HepG2 (cell line): Measurements from ENCODE around the gene PTGIS. TPM values are rescaled to one million over a fixed set of nuclear protein-coding genes. Genes with fewer than 3 reads are reported as not detected.
A peak's percentile ranks its signal among the peaks of the same experiment; 100 is the strongest.

ENCODE experiments used
- DMAP1 ChIP-seq: IDR thresholded peaks from 2 replicates; pipeline ENCODE4 v1.6.1; 2016
- EED ChIP-seq: sonication (generic); formaldehyde crosslinking; IDR thresholded peaks from 2 replicates; pipeline ENCODE4 v1.5.0; 2020; ENCODE audit warnings: mild to moderate bottlenecking, missing genetic modification reagents
- ELF4 ChIP-seq: sonication (generic); formaldehyde crosslinking; IDR thresholded peaks from 2 replicates; pipeline ENCODE4 v1.5.0; 2020; ENCODE audit warnings: missing genetic modification reagents, mild to moderate bottlenecking, moderate library complexity, borderline replicate concordance
- ERF ChIP-seq: IDR thresholded peaks from 2 replicates; pipeline ENCODE4 v1.6.1; 2018; ENCODE audit warnings: missing biosample characterization, missing genetic modification reagents
- GFI1 ChIP-seq: sonication (generic); formaldehyde crosslinking; IDR thresholded peaks from 2 replicates; pipeline ENCODE4 v1.5.0; 2020; ENCODE audit warnings: missing genetic modification reagents, mild to moderate bottlenecking, borderline replicate concordance
- KDM3A ChIP-seq: IDR thresholded peaks from 2 replicates; pipeline ENCODE4 v1.6.1; 2018; ENCODE audit warnings: low read depth, missing compliant biosample characterization
- NR3C1 ChIP-seq: sonication (generic); formaldehyde crosslinking; IDR thresholded peaks from 2 replicates; pipeline ENCODE4 v1.4.0; 2020; ENCODE audit warnings: missing genetic modification reagents
- PHF8 ChIP-seq: sonication (generic); formaldehyde crosslinking; IDR thresholded peaks from 2 replicates; pipeline ENCODE4 v1.5.0; 2020; ENCODE audit warnings: missing genetic modification reagents
- RBAK ChIP-seq: sonication (generic); formaldehyde crosslinking; IDR thresholded peaks from 2 replicates; pipeline ENCODE4 v1.5.1; 2020; ENCODE audit warnings: mild to moderate bottlenecking, missing genetic modification reagents
- SIX4 ChIP-seq: sonication (generic); formaldehyde crosslinking; IDR thresholded peaks from 2 replicates; pipeline ENCODE4 v1.4.0; 2020; ENCODE audit warnings: missing genetic modification reagents
- SSRP1 ChIP-seq: IDR thresholded peaks from 2 replicates; pipeline ENCODE4 v1.6.1; 2016; ENCODE audit warnings: control low read depth
- ZFP36 ChIP-seq: fragments of 150-350 bp; IDR thresholded peaks from 2 replicates; pipeline ENCODE4 v1.6.1; 2018; ENCODE audit warnings: borderline replicate concordance, low read length, low read depth; ENCODE audit not compliant: partially characterized antibody
- ZNF331 ChIP-seq: sonication (generic); formaldehyde crosslinking; IDR thresholded peaks from 2 replicates; pipeline ENCODE4 v1.4.0; 2020; ENCODE audit warnings: missing genetic modification reagents
- ZNF430 ChIP-seq: sonication (generic); formaldehyde crosslinking; IDR thresholded peaks from 2 replicates; pipeline ENCODE4 v1.9.0; 2021; ENCODE audit warnings: mild to moderate bottlenecking, missing genetic modification reagents
- ZNF530 ChIP-seq: sonication (generic); formaldehyde crosslinking; IDR thresholded peaks from 2 replicates; pipeline ENCODE4 v1.5.0; 2020; ENCODE audit warnings: low read depth, mild to moderate bottlenecking, missing genetic modification reagents
- ZNF672 ChIP-seq: sonication (generic); formaldehyde crosslinking; IDR thresholded peaks from 2 replicates; pipeline ENCODE4 v1.8.1; 2022; ENCODE audit warnings: missing genetic modification reagents
- polyA plus RNA-seq, 8 experiments: library from polyadenylated mRNA; depleted of rRNA in 3 of 8; stranded (reverse) in 7 of 8; unstranded in 1 of 8; fragments of >200 nt; fragmentation: Illumina TruSeq in 4 of 8; extraction: Trizol in 4 of 8; gene quantifications; 2 replicates each; pipeline versions ENCODE4 v1.2.1 to v1.2.3, GENCODE V29; 2011 to 2016; ENCODE audit warnings: low read depth in 4 of 8, missing spikeins in 1 of 8, mixed read lengths in 1 of 8; ENCODE audit not compliant: insufficient read depth in 1 of 8
- total RNA-seq, 5 experiments: library from RNA; depleted of rRNA; stranded (reverse); fragments of >200 nt; fragmentation: Illumina TruSeq; extraction: Trizol; gene quantifications; 2 replicates each; pipeline ENCODE4 v1.2.3, GENCODE V29; 2016; ENCODE audit warnings: low read depth in 1 of 5
- TF ChIP-seq, protein P1 (sequence below): IDR thresholded peaks from 2 replicates; pipeline ENCODE4 v1.6.1; 2016
- TF ChIP-seq, protein P2 (sequence below): sonication (generic); formaldehyde crosslinking; IDR thresholded peaks from 2 replicates; pipeline ENCODE4 v1.5.0; 2020; ENCODE audit warnings: missing genetic modification reagents, mild to moderate bottlenecking, borderline replicate concordance
- TF ChIP-seq, protein P3 (sequence below): sonication (generic); formaldehyde crosslinking; IDR thresholded peaks from 2 replicates; pipeline ENCODE4 v1.4.0; 2020; ENCODE audit warnings: missing genetic modification reagents
- TF ChIP-seq, protein P4 (sequence below): sonication (generic); formaldehyde crosslinking; IDR thresholded peaks from 2 replicates; pipeline ENCODE4 v1.8.1; 2023; ENCODE audit warnings: missing genetic modification reagents, mild to moderate bottlenecking, borderline replicate concordance

Gene PTGIS
- total and polyA plus RNA-seq, 2 of the 13 experiments (the other 11 are each of a cell fraction or from before 2014, with no cell fraction given), result not detected

DNA sequence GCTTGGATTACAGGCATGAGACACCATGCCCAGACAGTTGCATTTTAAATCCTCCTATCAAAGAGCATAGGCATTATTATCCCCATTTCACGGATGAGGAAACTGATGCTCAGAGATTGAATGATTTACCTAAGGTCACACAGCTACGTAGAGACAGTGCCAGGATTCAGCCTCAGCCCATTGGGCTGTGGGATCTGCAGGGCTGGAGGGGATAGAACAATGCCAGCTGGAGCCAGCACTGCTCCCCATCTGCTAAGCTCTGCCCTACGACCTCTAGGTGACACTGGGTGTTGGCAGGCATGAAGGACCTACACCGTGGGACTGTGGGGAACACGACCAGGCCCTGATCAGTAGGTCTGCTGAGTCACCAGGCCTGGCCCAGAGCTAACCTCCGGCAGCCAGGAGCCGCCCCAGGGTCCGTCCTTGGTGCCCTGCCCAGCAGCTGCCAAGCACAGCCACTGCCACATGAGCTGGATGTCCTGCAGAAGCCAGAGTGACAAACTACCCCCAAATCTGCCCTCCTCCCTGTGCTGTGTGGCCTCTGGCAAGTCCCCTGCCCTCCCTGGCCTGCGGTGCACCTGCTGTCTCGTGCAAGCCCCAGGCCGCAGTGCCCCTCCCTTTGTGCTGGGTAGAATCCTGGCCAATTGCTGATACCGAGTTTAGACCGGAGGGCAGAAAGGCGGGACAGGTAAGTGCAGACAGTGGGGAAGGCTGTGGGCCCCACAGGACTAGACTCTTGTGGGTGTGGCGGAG, 47.6 kb upstream of the PTGIS start (continued):
- TF ChIP-seq, protein P1, sequence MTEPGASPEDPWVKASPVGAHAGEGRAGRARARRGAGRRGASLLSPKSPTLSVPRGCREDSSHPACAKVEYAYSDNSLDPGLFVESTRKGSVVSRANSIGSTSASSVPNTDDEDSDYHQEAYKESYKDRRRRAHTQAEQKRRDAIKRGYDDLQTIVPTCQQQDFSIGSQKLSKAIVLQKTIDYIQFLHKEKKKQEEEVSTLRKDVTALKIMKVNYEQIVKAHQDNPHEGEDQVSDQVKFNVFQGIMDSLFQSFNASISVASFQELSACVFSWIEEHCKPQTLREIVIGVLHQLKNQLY (CRISPR knock-in tag), result no peak
- TF ChIP-seq, protein P2, sequence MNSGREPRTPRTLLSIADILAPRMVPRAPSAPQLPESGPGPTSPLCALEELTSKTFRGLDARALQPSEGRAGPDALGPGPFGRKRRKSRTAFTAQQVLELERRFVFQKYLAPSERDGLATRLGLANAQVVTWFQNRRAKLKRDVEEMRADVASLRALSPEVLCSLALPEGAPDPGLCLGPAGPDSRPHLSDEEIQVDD (CRISPR knock-in tag), result no peak; the same call in 1 of the 2 replicates
- no peak for TF ChIP-seq GFI1 (CRISPR knock-in tag)
- TF ChIP-seq PHF8 (CRISPR knock-in tag), result no peak
- TF ChIP-seq SIX4 (CRISPR knock-in tag), result no peak; the same call in 1 of the 2 replicates
- TF ChIP-seq NR3C1, result no peak
- TF ChIP-seq ELF4, result no peak
- TF ChIP-seq EED (CRISPR knock-in tag), result 0 out of 2 replicates have a peak, but pooled peaks have one; percentile 28
- no peak for TF ChIP-seq ZNF672 (CRISPR knock-in tag)
- TF ChIP-seq, protein P3, sequence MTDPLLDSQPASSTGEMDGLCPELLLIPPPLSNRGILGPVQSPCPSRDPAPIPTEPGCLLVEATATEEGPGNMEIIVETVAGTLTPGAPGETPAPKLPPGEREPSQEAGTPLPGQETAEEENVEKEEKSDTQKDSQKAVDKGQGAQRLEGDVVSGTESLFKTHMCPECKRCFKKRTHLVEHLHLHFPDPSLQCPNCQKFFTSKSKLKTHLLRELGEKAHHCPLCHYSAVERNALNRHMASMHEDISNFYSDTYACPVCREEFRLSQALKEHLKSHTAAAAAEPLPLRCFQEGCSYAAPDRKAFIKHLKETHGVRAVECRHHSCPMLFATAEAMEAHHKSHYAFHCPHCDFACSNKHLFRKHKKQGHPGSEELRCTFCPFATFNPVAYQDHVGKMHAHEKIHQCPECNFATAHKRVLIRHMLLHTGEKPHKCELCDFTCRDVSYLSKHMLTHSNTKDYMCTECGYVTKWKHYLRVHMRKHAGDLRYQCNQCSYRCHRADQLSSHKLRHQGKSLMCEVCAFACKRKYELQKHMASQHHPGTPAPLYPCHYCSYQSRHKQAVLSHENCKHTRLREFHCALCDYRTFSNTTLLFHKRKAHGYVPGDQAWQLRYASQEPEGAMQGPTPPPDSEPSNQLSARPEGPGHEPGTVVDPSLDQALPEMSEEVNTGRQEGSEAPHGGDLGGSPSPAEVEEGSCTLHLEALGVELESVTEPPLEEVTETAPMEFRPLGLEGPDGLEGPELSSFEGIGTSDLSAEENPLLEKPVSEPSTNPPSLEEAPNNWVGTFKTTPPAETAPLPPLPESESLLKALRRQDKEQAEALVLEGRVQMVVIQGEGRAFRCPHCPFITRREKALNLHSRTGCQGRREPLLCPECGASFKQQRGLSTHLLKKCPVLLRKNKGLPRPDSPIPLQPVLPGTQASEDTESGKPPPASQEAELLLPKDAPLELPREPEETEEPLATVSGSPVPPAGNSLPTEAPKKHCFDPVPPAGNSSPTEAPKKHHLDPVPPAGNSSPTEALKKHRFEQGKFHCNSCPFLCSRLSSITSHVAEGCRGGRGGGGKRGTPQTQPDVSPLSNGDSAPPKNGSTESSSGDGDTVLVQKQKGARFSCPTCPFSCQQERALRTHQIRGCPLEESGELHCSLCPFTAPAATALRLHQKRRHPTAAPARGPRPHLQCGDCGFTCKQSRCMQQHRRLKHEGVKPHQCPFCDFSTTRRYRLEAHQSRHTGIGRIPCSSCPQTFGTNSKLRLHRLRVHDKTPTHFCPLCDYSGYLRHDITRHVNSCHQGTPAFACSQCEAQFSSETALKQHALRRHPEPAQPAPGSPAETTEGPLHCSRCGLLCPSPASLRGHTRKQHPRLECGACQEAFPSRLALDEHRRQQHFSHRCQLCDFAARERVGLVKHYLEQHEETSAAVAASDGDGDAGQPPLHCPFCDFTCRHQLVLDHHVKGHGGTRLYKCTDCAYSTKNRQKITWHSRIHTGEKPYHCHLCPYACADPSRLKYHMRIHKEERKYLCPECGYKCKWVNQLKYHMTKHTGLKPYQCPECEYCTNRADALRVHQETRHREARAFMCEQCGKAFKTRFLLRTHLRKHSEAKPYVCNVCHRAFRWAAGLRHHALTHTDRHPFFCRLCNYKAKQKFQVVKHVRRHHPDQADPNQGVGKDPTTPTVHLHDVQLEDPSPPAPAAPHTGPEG (CRISPR knock-in tag), result 0 out of 2 replicates have a peak, but pooled peaks have one; percentile 21
- no peak for TF ChIP-seq ZNF331
- no peak for TF ChIP-seq ERF (CRISPR knock-in tag)
- no peak for TF ChIP-seq SSRP1 (CRISPR knock-in tag)
- TF ChIP-seq DMAP1, result no peak
- TF ChIP-seq ZFP36, result no peak
- TF ChIP-seq ZNF430, result no peak
- TF ChIP-seq RBAK, result peak; percentile 80; the same call in 1 of the 2 replicates
- TF ChIP-seq ZNF530 (CRISPR knock-in tag), result no peak
- TF ChIP-seq KDM3A, result no peak
- TF ChIP-seq, protein P4, sequence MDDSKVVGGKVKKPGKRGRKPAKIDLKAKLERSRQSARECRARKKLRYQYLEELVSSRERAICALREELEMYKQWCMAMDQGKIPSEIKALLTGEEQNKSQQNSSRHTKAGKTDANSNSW (CRISPR knock-in tag), result no peak
